ENCODE results near the gene LRG1.

The LRG1 gene

DNA sequence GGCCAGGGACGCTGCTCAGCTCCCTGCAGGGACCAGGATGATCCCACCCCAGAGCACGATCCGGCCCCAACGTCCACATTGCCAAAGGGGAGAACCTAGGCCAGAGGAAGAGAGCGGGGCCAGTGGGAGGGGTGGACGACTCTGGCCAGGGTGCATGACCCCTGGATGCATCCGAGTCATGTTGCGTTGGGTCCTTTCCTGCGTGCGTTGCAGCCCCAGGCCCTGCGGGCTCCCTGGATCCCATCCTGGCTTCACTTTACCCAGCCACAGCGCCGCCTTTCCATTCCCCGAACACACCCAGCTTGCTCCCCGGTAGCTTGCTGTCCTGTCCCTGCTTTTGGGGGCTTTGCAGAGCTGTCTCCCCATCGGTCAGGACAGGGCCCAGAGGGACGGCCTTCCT lies 32.0 kb downstream of the LRG1 start:
- Histone ChIP-seq H3K23ac (ENCODE audit: low read length in 2 of 2) (no peak overlapping the region), H3K9ac (ENCODE audit: low read length) (no peak overlapping the region), H3K79me1 (replicated peaks; ENCODE audit: low read length, poor library complexity, severe bottlenecking) (peaks cover 2% of the 10 kb centered on the region), H2AK5ac (ENCODE audit: low read length, severe bottlenecking) (no peak overlapping the region), H3K4ac (ENCODE audit: low read depth in 1 of 2, low read length in 2 of 2) (no peak overlapping the region), H3K4me2 (ENCODE audit: low read length, poor library complexity, severe bottlenecking) (no peak overlapping the region), H4K91ac (ENCODE audit: low read length) (no peak overlapping the region), H2BK120ac (ENCODE audit: low read depth, low read length) (no peak overlapping the region), H2AFZ (ENCODE audit: low read depth, low read length) (no peak overlapping the region), H4K8ac (ENCODE audit: low read length) (no peak overlapping the region), H2BK12ac (ENCODE audit: low read length in 2 of 2) (no peak overlapping the region), H2BK5ac (ENCODE audit: low read depth, low read length, poor library complexity, severe bottlenecking) (no peak overlapping the region), H3K14ac (ENCODE audit: low read length in 2 of 2) (no peak overlapping the region), H3K4me3 (ENCODE audit: insufficient read depth in 1 of 2, low read depth in 1 of 2, low read length in 2 of 2) (no peak overlapping the region), H3K18ac (ENCODE audit: low read depth in 1 of 2, low read length in 2 of 2) (no peak overlapping the region), H3K4me1 (ENCODE audit: control insufficient read depth, insufficient read depth, low read depth, low read length) (peaks cover 10% of the 10 kb centered on the region), H3K27me3 (ENCODE audit: control insufficient read depth in 1 of 2, insufficient read depth in 1 of 2, low read length in 2 of 2) (no peaks in the 10 kb centered on the region), H3K9me3 (ENCODE audit: control insufficient read depth, low read length) (no peaks in the 10 kb centered on the region), H3K27ac (ENCODE audit: low read length, poor library complexity, severe bottlenecking) (no peak overlapping the region), H3K36me3 (ENCODE audit: control insufficient read depth in 1 of 2, insufficient read depth in 2 of 2, low read depth in 1 of 2, low read length in 2 of 2) (peaks cover 23 to 56% of the 10 kb centered on the region in 2 experiments), H2BK15ac (ENCODE audit: low read depth, poor library complexity, severe bottlenecking) (no peak overlapping the region)
- 87% methylated on average over 17 of the region's 17 CpGs for WGBS
- no peak for DNase-seq

DNA sequence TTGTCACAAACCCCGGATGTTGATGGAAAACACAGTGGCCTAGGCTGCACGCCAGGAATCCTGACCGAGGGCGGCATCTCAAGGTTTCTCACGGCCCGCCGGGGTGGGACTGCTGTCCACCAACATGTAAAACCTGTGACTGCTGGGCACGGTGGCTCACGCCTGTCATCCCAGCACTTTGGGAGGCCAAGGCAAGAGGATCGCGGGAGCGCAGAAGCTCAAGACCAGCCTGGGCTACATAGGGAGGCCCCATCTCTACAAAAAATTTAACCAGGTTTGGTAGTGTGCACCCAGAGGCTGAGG lies 32.7 kb downstream of the LRG1 start:
- no peak overlapping the region for H2BK5ac ChIP-seq (ENCODE audit: low read depth, low read length, poor library complexity, severe bottlenecking)
- no peak overlapping the region for H2AK5ac ChIP-seq (ENCODE audit: low read length, severe bottlenecking)
- H2BK12ac ChIP-seq (ENCODE audit: low read length in 2 of 2): no peak overlapping the region
- no peak overlapping the region for H3K4me2 ChIP-seq (ENCODE audit: low read length, poor library complexity, severe bottlenecking)
- H4K91ac ChIP-seq (ENCODE audit: low read length): no peak overlapping the region
- peaks cover 30 to 63% of the 10 kb centered on the region in 2 experiments for H3K36me3 ChIP-seq (ENCODE audit: control insufficient read depth in 1 of 2, insufficient read depth in 2 of 2, low read depth in 1 of 2, low read length in 2 of 2)
- WGBS: 98% methylated on average over 12 of the region's 12 CpGs
- no peaks in the 10 kb centered on the region for H3K27me3 ChIP-seq (ENCODE audit: control insufficient read depth in 1 of 2, insufficient read depth in 1 of 2, low read length in 2 of 2)
- no peaks in the 10 kb centered on the region for H3K9me3 ChIP-seq (ENCODE audit: control insufficient read depth, low read length)
- no peak for DNase-seq
- H3K18ac ChIP-seq (ENCODE audit: low read depth in 1 of 2, low read length in 2 of 2): no peak overlapping the region
- H3K27ac ChIP-seq (ENCODE audit: low read length, poor library complexity, severe bottlenecking): no peak overlapping the region
- H3K23ac ChIP-seq (ENCODE audit: low read length in 2 of 2): no peak overlapping the region
- H3K4ac ChIP-seq (ENCODE audit: low read depth in 1 of 2, low read length in 2 of 2): no peak overlapping the region
- H2AFZ ChIP-seq (ENCODE audit: low read depth, low read length): no peak overlapping the region
- no peak overlapping the region for H3K9ac ChIP-seq (ENCODE audit: low read length)
- H3K14ac ChIP-seq (ENCODE audit: low read length in 2 of 2): no peak overlapping the region
- no peak overlapping the region for H2BK120ac ChIP-seq (ENCODE audit: low read depth, low read length)
- H4K8ac ChIP-seq (ENCODE audit: low read length): no peak overlapping the region
- H3K79me1 ChIP-seq (replicated peaks; ENCODE audit: low read length, poor library complexity, severe bottlenecking): peaks cover 2% of the 10 kb centered on the region
- peaks cover 10% of the 10 kb centered on the region for H3K4me1 ChIP-seq (ENCODE audit: control insufficient read depth, insufficient read depth, low read depth, low read length)
- peak overlapping the region; percentile 41 for H2BK15ac ChIP-seq (ENCODE audit: low read depth, poor library complexity, severe bottlenecking)
- no peak overlapping the region for H3K4me3 ChIP-seq (ENCODE audit: insufficient read depth in 1 of 2, low read depth in 1 of 2, low read length in 2 of 2)

DNA sequence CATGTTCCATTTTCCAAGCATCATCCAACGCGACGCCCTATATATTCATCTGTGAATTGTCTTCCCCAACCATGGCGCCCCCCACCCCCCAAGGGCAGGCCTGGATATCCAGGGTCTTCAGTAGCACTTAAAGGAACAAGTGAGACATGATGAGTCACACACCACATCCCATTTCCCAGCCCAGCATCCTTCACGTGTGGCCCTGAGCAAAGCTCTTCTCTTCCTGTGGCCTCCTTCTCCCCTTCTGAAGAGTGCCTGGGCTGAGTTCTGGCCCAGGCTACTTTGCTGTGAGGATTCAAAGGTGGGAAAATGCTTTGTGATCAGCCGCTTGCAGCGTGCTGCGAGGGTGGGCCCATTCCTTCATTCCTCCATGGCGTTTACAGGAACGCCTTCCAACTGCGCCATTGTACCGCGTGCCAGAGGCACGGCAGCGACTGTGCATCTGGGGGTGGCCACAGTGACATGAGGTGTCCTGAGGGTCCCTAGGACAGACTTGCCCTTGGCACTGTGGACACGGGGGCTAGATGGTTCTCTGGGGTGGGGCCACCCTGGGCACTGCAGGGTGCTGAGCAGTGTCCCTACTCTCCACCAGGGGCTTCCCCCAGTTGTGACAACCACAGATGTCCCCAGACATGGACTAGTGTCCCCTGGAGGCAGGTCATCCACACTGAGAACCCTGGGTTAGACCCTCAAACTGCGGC lies 33.2 kb downstream of the LRG1 start:
- H4K91ac ChIP-seq (ENCODE audit: low read length): peak overlapping the region; percentile 76
- 84% methylated on average over 17 of the region's 17 CpGs for WGBS
- peak; percentile 79 for DNase-seq
- H3K27ac ChIP-seq (ENCODE audit: low read length, poor library complexity, severe bottlenecking): no peak overlapping the region
- peak overlapping the region in 1 of 2 experiments; percentile 6 for H3K4ac ChIP-seq (ENCODE audit: low read depth in 1 of 2, low read length in 2 of 2)
- no peaks in the 10 kb centered on the region for H3K27me3 ChIP-seq (ENCODE audit: control insufficient read depth in 1 of 2, insufficient read depth in 1 of 2, low read length in 2 of 2)
- peaks cover 35 to 68% of the 10 kb centered on the region in 2 experiments for H3K36me3 ChIP-seq (ENCODE audit: control insufficient read depth in 1 of 2, insufficient read depth in 2 of 2, low read depth in 1 of 2, low read length in 2 of 2)
- peak overlapping the region; percentile 34 to 71 for H3K18ac ChIP-seq (ENCODE audit: low read depth in 1 of 2, low read length in 2 of 2)
- no peaks in the 10 kb centered on the region for H3K9me3 ChIP-seq (ENCODE audit: control insufficient read depth, low read length)
- H3K23ac ChIP-seq (ENCODE audit: low read length in 2 of 2): no peak overlapping the region
- no peak overlapping the region for H2AFZ ChIP-seq (ENCODE audit: low read depth, low read length)
- H3K4me2 ChIP-seq (ENCODE audit: low read length, poor library complexity, severe bottlenecking): no peak overlapping the region
- H3K9ac ChIP-seq (ENCODE audit: low read length): no peak overlapping the region
- peak overlapping the region; percentile 59 for H4K8ac ChIP-seq (ENCODE audit: low read length)
- peak overlapping the region in 1 of 2 experiments; percentile 37 for H2BK12ac ChIP-seq (ENCODE audit: low read length in 2 of 2)
- peak overlapping the region; percentile 44 for H2AK5ac ChIP-seq (ENCODE audit: low read length, severe bottlenecking)
- peaks cover 2% of the 10 kb centered on the region for H3K79me1 ChIP-seq (replicated peaks; ENCODE audit: low read length, poor library complexity, severe bottlenecking)
- no peak overlapping the region for H2BK120ac ChIP-seq (ENCODE audit: low read depth, low read length)
- H3K4me1 ChIP-seq (ENCODE audit: control insufficient read depth, insufficient read depth, low read depth, low read length): peaks cover 10% of the 10 kb centered on the region
- no peak overlapping the region for H2BK5ac ChIP-seq (ENCODE audit: low read depth, low read length, poor library complexity, severe bottlenecking)
- H3K4me3 ChIP-seq (ENCODE audit: insufficient read depth in 1 of 2, low read depth in 1 of 2, low read length in 2 of 2): no peak overlapping the region
- no peak overlapping the region for H2BK15ac ChIP-seq (ENCODE audit: low read depth, poor library complexity, severe bottlenecking)
- peak overlapping the region in 1 of 2 experiments; percentile 61 for H3K14ac ChIP-seq (ENCODE audit: low read length in 2 of 2)

DNA sequence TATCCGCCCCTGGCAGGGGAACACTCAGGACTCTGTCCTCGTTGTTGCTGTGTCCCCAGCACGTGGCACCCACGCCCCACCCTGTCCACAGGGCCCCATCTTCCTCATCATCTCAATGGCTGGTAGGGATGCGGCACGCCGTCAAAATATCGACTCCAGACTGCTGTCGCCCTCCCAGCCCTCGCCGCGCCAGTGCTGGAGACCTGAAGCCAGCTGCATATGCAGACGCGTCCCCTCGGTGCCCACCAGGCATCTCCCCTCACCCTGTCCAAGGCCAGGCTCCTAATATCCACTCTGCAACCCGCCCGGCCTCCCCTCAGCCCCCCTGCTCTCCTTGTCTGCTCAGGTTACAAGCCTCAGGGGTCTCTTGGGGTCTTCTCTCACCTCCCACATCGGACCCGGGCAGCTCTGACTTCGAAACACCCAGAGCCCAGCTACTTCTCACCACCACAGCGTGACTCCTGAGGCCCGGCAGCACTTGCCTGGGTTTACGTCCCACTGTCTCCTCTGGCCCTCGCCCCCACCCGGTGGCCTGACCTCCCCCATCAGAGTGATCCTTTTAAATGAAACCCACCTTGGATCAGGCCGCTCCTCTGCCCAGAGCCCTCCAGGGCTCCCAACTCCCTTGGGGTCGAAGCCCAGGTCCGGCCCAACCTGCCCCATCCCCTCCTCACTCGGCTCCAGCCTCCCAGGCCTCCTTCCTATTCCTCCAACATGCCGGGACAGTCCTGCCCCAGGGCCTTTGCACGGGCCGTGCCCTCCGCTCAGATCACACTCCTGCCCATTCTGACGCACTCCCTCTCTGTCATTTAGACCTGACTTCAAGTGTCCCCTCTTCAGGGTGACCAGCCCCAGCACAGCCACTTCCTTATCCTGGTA lies 34.0 kb downstream of the LRG1 start:
- WGBS: 97% methylated on average over 34 of the region's 34 CpGs
- H2AK5ac ChIP-seq (ENCODE audit: low read length, severe bottlenecking): no peak overlapping the region
- no peak overlapping the region for H3K14ac ChIP-seq (ENCODE audit: low read length in 2 of 2)
- no peak overlapping the region for H3K4me3 ChIP-seq (ENCODE audit: insufficient read depth in 1 of 2, low read depth in 1 of 2, low read length in 2 of 2)
- no peak overlapping the region for H3K18ac ChIP-seq (ENCODE audit: low read depth in 1 of 2, low read length in 2 of 2)
- no peak for DNase-seq
- H3K9me3 ChIP-seq (ENCODE audit: control insufficient read depth, low read length): no peaks in the 10 kb centered on the region
- peaks cover 10% of the 10 kb centered on the region for H3K4me1 ChIP-seq (ENCODE audit: control insufficient read depth, insufficient read depth, low read depth, low read length)
- H2AFZ ChIP-seq (ENCODE audit: low read depth, low read length): no peak overlapping the region
- H3K27me3 ChIP-seq (ENCODE audit: control insufficient read depth in 1 of 2, insufficient read depth in 1 of 2, low read length in 2 of 2): no peaks in the 10 kb centered on the region
- H3K4me2 ChIP-seq (ENCODE audit: low read length, poor library complexity, severe bottlenecking): no peak overlapping the region
- H3K9ac ChIP-seq (ENCODE audit: low read length): no peak overlapping the region
- H2BK15ac ChIP-seq (ENCODE audit: low read depth, poor library complexity, severe bottlenecking): no peak overlapping the region
- no peak overlapping the region for H3K23ac ChIP-seq (ENCODE audit: low read length in 2 of 2)
- no peak overlapping the region for H4K8ac ChIP-seq (ENCODE audit: low read length)
- peaks cover 4% of the 10 kb centered on the region for H3K79me1 ChIP-seq (replicated peaks; ENCODE audit: low read length, poor library complexity, severe bottlenecking)
- H2BK120ac ChIP-seq (ENCODE audit: low read depth, low read length): no peak overlapping the region
- H3K4ac ChIP-seq (ENCODE audit: low read depth in 1 of 2, low read length in 2 of 2): peak overlapping the region in 1 of 2 experiments; percentile 6
- no peak overlapping the region for H2BK5ac ChIP-seq (ENCODE audit: low read depth, low read length, poor library complexity, severe bottlenecking)
- peak overlapping the region; percentile 56 for H4K91ac ChIP-seq (ENCODE audit: low read length)
- H3K27ac ChIP-seq (ENCODE audit: low read length, poor library complexity, severe bottlenecking): no peak overlapping the region
- peaks cover 41 to 76% of the 10 kb centered on the region in 2 experiments for H3K36me3 ChIP-seq (ENCODE audit: control insufficient read depth in 1 of 2, insufficient read depth in 2 of 2, low read depth in 1 of 2, low read length in 2 of 2)
- H2BK12ac ChIP-seq (ENCODE audit: low read length in 2 of 2): no peak overlapping the region

All from mesenchymal stem cell (in vitro differentiated cells and primary cell).